ENCODE data around the gene INHBB.

The INHBB gene

GRCh38 chr2:120330946-120331822 is 14.8 kb upstream of the INHBB start:
- no peaks in the 10 kb centered on the region for H3K4me1 ChIP-seq (ENCODE audit: insufficient read depth, low read length, severe bottlenecking)
- H3F3A ChIP-seq (ENCODE audit: insufficient read depth, low read length): no peaks in the 10 kb centered on the region
- no peaks in the 10 kb centered on the region for H4K20me1 ChIP-seq (ENCODE audit: insufficient read depth, low read length)
- H3K4me3 ChIP-seq (ENCODE audit: low read depth, low read length, poor library complexity, severe bottlenecking): no peak overlapping the region
- TF ChIP-seq EZH2 (IDR thresholded peaks at IDR 0.05; ENCODE audit: borderline replicate concordance, low read length): no peak
- TF ChIP-seq CTCF (IDR thresholded peaks at IDR 0.05; ENCODE audit: low read length): no peak
- H3K9me2 ChIP-seq (ENCODE audit: low read depth, low read length): no peaks in the 10 kb centered on the region
- H3K9ac ChIP-seq (ENCODE audit: low read length): no peak overlapping the region
- H2AFZ ChIP-seq (ENCODE audit: low read length): no peak overlapping the region
- 0 out of 2 replicates have a peak, but pooled peaks cover 4% of the 10 kb centered on the region for H3K9me3 ChIP-seq (ENCODE audit: low read length)
- peaks cover 8% of the 10 kb centered on the region; the same call in 1 of the 2 replicates for H3K27me3 ChIP-seq (ENCODE audit: insufficient read depth, low read length)
- H3K27ac ChIP-seq (ENCODE audit: low read depth, low read length, poor library complexity, severe bottlenecking): no peak overlapping the region
- H3K79me2 ChIP-seq (ENCODE audit: insufficient read depth, low read length): no peaks in the 10 kb centered on the region
- H3K4me2 ChIP-seq (ENCODE audit: low read length): no peak overlapping the region
- no peaks in the 10 kb centered on the region for H3K36me3 ChIP-seq (ENCODE audit: insufficient read depth, low read length)

GRCh38 chr2:120331903-120332302 is 14.0 kb upstream of the INHBB start:
- Histone ChIP-seq H3K4me3 (ENCODE audit: low read depth, low read length, poor library complexity, severe bottlenecking) (no peak overlapping the region), H3K9me3 (ENCODE audit: low read length) (0 out of 2 replicates have a peak, but pooled peaks cover 4% of the 10 kb centered on the region), H3K4me1 (ENCODE audit: insufficient read depth, low read length, severe bottlenecking) (no peaks in the 10 kb centered on the region), H4K20me1 (ENCODE audit: insufficient read depth, low read length) (no peaks in the 10 kb centered on the region), H3F3A (ENCODE audit: insufficient read depth, low read length) (no peaks in the 10 kb centered on the region), H3K27me3 (ENCODE audit: insufficient read depth, low read length) (peaks cover 8% of the 10 kb centered on the region; the same call in 1 of the 2 replicates), H3K4me2 (ENCODE audit: low read length) (no peak overlapping the region), H2AFZ (ENCODE audit: low read length) (no peak overlapping the region), H3K36me3 (ENCODE audit: insufficient read depth, low read length) (no peaks in the 10 kb centered on the region), H3K27ac (ENCODE audit: low read depth, low read length, poor library complexity, severe bottlenecking) (no peak overlapping the region), H3K9ac (ENCODE audit: low read length) (no peak overlapping the region), H3K9me2 (ENCODE audit: low read depth, low read length) (no peaks in the 10 kb centered on the region), H3K79me2 (ENCODE audit: insufficient read depth, low read length) (no peaks in the 10 kb centered on the region)
- TF ChIP-seq CTCF (IDR thresholded peaks at IDR 0.05; ENCODE audit: low read length) (no peak), EZH2 (IDR thresholded peaks at IDR 0.05; ENCODE audit: borderline replicate concordance, low read length) (no peak)

- Histone ChIP-seq H3K9me3 (ENCODE audit: low read length) (0 out of 2 replicates have a peak, but pooled peaks cover 4% of the 10 kb centered on the region), H4K20me1 (ENCODE audit: insufficient read depth, low read length) (no peaks in the 10 kb centered on the region), H2AFZ (ENCODE audit: low read length) (no peak overlapping the region), H3K4me1 (ENCODE audit: insufficient read depth, low read length, severe bottlenecking) (no peaks in the 10 kb centered on the region), H3K9ac (ENCODE audit: low read length) (no peak overlapping the region), H3K9me2 (ENCODE audit: low read depth, low read length) (no peaks in the 10 kb centered on the region), H3K36me3 (ENCODE audit: insufficient read depth, low read length) (no peaks in the 10 kb centered on the region), H3K4me2 (ENCODE audit: low read length) (no peak overlapping the region), H3K27me3 (ENCODE audit: insufficient read depth, low read length) (peaks cover 8% of the 10 kb centered on the region; the same call in 1 of the 2 replicates), H3K4me3 (ENCODE audit: low read depth, low read length, poor library complexity, severe bottlenecking) (no peak overlapping the region), H3K79me2 (ENCODE audit: insufficient read depth, low read length) (no peaks in the 10 kb centered on the region), H3K27ac (ENCODE audit: low read depth, low read length, poor library complexity, severe bottlenecking) (no peak overlapping the region), H3F3A (ENCODE audit: insufficient read depth, low read length) (no peaks in the 10 kb centered on the region)
- TF ChIP-seq CTCF (IDR thresholded peaks at IDR 0.05; ENCODE audit: low read length): no peak
- no peak for TF ChIP-seq EZH2 (IDR thresholded peaks at IDR 0.05; ENCODE audit: borderline replicate concordance, low read length)
These were observed 13.6 kb upstream of the INHBB start for GRCh38 chr2:120332384-120332783.
